HG03575 (cell line): ENCODE measurements around the gene ATP6V0C.

Experiments
- ATAC-seq: cut with Tn5 transposase; IDR thresholded peaks from one replicate; pipeline ENCODE4 v1.9.1; 2021; ENCODE audit not compliant: unreplicated experiment, insufficient number of reproducible peaks, low FRiP score; ENCODE audit errors: extremely low read depth

ATP6V0C gene

DNA sequence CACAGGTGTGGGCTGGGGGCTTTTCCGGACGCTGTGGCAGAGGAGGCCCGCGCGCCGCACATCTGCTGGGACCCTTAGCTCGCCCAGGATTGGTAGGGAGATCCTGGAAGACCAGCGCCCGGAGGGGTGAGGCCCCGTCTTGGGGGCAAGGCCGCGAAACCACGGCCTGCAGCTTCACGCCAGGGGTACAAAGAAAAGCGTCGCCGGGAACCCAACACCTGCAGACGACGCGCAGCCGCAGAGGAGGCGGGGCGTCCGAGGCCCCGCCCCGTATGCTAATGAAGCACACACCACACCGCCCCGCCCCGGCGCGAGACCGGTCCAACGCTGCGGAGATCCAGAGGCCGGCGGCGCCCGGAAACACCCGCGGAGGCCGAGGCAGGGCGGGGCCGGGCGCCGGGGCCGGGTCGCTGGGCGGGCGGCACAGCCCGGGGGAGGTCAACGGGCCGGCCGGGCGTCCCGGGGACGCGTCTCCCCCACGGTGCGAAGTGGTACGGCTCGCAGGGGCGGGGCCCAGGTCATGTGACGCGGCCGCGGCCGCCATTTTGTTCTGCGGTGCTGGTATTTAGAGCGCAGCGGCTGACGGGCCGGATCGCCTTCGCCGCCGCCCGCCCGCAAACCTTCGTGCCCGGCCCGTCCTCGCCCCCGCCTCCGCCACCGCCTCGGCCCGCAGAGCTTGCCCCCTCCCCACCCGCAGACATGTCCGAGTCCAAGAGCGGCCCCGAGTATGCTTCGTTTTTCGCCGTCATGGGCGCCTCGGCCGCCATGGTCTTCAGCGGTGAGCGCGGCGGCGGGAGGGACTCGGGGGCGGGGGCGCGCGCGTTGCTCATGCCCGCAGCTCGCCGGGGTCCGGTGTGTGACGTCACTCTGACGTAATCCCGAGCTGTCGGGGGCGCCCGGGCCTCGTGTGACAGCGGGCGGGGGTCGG is at the start of gene ATP6V0C:
Gene ATP6V0C, plus strand, starts transcription at position 548 of the 928 bp plus-strand sequence. Its CDS starts 152 bp downstream, at position 700.
- ATAC-seq = no peak

DNA sequence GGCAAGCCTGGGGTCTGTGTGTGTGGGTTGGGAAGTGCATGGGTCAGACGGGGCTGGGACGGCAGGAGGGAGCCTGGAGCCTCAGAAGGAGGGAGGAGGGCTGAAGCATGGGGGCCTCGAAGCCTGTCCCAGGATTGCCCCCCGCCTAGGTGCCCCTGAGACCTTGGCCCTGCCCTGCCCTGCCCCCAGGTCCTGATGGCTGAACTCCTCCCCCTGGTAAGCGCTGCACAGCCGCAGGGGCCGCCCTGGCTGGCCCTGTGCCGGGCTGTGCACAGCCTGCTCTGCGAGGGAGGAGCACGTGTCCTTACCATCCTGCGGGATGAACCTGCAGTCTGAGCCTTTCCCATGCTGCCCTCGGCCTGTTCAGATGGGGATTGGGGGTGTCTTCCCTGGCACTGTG is 49.4 kb upstream of the ATP6V0C start:
- ATAC-seq = no peak

DNA sequence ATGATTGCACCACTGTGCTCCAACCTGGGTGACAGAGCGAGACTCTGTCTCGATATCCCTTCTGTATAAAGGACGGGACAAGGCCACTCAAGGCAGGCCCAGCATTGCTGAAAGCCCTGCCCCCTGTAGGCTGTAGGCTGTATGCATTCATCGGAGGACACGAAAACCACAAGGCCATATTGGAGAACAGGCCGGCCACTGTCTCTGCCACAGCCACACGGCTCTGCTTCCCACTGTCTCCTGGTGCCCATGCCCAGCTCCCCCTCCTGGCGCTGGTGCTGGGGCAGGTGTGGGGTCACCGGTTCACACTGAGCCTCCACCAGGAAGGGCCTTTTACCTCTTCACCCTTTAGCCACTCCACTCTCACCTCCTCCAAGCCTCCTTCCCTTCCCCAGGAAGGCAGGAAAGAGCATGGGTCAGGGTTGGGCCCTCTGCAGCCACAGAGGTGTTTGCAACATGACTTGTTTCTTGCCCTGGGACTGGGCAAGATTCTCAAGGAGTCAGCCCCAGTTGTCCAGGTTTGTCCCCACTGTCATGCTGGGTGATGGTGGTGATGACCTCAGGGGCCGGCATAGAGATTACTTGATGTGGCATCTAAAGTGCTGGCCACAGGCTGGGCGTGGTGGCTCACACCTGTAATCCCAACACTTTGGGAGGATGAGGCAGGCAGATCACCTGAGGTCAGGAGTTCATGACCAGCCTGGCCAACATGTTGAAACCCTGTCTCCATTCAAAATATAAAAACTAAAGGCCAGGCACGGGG is 47.9 kb upstream of the ATP6V0C start:
- no peak for ATAC-seq

DNA sequence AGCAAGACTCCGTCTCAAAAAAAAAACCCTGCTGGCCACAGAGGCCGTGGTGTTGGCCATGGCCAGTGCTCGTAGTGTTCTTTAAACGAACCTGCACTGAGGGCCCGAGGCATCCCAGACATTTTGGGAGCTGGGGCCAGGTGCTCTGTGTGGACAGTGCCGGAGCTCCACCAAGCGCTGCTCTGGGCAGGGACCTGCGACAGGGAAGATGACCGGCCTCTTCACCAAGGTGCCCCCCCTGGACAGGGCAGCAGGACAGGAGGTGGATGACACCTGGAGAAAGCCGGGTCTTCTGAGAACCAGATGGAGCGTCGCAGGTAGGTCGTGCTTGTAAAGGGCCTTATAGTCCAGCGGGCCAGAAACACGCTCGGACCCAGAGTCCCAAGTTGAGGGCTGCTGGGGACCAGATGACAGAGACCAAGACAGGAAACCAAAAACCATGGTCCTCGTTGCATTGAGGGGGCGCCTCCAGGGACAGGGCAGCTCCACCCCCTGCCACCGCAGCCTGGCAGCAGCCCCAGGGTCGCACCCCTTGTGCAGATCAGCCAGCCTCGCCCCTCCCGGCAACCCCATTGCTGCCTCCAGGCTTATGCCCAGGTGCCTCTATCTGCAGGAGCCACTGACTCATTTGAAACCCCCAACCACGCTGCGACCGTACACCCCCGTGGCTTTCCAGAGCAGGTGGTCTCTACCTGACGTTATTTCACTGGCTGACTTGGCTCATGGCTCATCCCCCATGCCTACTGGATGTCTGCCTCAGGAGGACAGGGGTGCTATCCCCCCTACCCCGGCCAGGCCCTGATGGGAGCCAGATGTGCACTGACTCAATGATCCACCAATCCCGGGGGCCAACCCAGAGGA is 46.9 kb upstream of the ATP6V0C start:
- ATAC-seq = no peak

DNA sequence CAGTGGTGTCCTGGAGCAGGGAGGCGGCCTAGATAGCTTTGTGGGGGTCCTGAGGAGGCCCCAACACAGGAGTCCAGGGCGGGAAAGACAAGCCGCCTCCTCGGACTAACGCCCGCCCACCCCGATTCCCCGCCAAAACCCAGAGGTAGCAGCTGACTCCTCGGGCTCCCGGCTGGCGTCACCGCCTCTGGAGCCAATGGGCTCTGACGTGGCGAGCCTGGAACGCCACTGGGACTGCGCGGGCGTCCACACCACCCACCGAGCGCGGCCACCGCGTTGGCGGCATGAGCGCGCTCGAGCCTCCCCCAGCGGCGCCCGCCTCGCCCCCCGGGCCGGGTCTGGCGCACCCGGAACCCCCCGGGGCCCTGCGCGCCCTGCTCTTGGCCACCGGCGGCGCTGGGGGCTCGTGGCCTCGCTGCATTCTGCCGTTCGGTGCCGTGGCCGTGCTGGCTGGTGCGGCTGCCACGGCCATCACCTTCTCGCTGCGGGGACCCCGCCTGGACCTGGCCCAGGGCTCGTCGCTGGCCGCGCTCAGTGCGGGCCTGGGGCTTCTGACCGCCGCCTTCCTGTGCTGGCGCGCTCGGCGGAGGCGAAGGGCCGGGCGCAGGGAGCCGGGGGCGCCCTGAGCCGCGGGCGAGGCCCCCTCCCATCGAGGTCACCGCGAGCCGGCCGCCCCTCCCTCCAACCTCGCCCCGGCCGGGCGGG is 46.1 kb upstream of the ATP6V0C start:
- no peak for ATAC-seq

DNA sequence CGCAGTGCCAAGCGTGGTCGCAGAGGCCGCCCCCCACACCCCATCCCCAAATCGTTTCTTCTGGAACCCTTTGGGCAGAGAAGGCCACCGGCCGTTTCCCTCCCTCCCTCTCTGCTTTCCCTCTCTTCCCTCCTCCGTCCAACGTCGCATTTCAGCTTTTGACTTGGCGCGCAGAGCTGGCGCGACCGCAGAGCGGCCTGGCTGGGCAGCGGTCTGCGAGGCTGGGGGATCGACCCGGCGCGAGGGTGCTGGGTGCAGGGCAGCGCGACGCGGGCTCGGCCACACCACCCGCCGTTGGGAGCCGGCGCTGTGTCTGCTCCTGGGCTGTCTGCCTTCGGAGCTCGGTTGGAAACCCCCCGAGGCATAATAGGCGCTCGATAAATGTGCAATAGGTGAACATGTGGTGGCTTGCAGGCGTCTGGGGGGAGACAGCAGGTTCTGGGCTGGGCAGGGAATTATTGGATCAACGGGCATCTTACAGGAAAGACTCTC is 45.5 kb upstream of the ATP6V0C start:
- ATAC-seq = no peak

DNA sequence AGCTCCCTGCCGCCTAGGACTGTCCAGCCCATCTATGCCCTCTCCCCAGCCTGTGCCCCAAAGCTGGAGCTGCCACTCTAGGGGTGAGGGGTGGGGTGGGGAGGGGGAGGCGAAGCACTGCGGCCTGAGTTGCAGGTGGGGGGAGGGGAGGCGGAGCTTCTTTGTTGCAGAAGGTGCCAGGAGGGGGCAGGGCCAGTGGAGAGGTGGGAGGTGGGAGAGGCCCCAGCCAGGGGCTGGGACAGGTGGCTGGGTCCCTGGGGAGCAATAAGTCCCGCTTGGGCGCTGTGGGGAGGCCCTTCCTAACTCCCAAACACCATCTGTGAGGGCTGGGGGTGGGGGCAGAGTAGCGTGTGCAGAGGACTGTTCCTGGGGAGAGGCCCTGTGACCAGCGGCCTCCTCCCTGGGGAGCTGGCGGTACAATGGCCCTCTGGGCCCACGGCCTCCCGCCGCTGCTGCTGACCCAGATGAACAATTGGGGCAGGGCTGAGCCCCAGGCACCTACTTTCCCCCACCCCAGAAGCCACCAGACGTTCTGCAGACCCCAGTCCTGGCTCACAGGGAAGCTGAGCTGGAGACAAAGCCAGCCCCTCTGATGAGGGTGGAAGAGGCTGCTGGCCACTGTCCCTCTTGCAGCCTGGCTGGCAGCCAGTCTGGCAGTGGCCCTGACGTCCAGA is 44.9 kb upstream of the ATP6V0C start:
- ATAC-seq = no peak

DNA sequence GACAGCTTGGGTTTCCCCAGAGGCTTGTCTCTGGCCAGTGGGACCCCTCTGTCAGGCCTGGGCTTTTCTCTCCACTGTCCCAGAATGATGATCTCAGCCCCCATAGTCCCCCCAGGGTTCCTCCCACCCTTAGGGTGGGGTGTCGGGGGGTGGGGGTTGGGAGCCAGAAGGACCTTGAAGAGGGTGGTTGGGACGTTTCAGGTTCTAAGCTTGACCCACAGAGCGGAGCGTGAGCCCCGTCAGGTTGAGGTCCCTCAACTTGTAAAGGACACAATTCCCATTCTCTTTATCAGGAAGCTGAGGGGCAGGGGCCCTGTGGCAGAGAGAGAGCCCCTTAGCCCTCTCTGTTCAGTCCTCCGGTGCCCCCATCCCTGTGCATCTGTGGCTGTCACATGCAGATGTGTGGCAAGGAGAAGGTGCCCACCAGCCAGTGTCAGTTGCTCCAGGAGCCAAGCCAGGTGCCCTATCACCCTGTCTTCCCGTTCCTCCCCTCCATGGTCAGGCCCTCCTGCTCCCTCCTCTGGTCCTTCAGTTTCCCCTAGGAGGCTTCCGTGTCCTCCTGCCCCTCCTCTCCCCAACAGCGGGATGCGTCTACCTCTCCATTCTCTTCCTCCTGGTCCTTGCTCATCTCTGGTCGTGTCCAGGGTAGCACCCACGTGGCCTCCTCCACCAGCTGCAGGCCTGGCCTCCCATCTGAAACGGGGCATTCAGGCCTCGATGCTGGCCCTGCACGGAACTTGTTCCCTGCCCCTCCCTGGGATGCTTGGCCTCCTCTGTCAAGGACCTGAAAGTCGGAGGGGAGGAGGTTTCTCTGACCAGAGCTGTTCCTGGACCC is 44.1 kb upstream of the ATP6V0C start:
- no peak for ATAC-seq

DNA sequence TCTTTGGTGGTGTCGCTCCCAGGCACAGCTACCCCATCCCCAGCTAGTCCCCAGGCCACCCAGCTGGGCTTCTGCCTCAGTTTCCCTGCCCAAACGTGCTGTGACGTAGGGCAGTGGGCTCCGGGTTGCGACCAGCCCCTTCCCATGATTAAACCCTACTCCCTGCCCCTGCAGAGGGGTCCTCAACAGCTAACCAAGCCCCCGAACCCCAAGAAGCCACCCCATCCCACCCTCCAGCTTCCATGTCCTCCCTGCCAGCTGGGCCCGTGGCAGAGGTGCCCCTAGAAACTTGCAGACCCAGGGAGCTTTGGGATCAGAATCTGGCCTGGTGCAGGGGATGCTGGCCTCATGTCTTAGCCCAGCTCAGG is 43.5 kb upstream of the ATP6V0C start:
- no peak for ATAC-seq

DNA sequence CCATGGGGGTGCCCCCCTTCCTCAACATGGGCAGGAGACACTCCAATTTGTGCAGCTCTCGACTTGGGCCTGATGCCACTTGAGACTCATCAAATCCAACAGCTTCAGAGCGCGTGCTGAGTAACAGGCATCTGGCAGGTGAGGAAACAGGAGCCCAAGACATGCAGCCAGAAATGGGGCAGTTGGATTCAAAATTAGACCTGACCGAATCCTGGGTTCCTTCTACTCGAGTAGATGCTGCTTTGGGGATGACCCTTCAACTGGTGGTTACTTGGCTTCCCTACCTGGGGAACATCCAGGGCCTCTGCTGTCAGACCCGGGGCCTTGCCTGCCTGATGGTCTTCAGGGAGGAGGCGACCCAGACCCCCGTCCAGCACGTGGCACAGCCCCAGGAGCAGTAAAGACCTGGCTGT is 43.1 kb upstream of the ATP6V0C start:
- ATAC-seq = no peak

DNA sequence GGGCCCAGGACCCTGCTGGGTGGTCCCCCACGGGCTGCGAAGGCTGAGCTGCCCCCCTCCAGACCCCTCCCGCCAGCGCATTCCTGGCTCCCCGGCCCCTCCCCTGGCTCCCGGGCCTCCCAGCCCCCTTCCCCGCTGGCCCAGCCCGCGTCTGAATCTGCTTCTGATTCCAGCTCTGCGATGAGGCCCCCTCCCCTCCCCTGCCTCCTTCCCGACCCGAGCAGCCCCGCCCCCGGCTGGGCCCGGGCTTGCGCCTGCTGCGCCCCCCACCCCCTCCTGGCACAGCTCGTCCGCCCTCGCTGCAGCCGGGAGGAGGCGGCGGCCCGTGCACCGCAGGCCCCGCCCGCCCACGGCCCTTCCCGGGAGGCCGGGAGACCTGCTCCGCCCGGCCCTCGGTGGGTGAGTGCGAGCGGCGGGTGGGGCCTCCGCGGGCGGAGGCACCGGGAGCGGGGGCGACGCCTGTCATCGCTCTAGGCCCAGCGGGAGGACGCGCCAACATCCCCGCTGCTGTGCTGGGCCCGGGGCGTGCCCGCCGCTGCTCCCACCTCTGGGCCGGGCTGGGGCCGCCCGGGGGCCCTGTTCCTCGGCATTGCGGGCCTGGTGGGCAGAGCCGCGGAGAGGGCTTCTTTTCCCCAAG is 42.6 kb upstream of the ATP6V0C start, which contains the start of gene NTN3:
Gene NTN3, plus strand, starts transcription at position 282 of the 637 bp plus-strand sequence. CDS start 405 bp downstream, outside the sequence.
- ATAC-seq = no peak

DNA sequence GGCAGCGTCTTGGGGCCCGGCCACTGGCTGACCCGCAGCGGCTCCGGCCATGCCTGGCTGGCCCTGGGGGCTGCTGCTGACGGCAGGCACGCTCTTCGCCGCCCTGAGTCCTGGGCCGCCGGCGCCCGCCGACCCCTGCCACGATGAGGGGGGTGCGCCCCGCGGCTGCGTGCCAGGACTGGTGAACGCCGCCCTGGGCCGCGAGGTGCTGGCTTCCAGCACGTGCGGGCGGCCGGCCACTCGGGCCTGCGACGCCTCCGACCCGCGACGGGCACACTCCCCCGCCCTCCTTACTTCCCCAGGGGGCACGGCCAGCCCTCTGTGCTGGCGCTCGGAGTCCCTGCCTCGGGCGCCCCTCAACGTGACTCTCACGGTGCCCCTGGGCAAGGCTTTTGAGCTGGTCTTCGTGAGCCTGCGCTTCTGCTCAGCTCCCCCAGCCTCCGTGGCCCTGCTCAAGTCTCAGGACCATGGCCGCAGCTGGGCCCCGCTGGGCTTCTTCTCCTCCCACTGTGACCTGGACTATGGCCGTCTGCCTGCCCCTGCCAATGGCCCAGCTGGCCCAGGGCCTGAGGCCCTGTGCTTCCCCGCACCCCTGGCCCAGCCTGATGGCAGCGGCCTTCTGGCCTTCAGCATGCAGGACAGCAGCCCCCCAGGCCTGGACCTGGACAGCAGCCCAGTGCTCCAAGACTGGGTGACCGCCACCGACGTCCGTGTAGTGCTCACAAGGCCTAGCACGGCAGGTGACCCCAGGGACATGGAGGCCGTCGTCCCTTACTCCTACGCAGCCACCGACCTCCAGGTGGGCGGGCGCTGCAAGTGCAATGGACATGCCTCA is 41.9 kb upstream of the ATP6V0C start:
- ATAC-seq = no peak

DNA sequence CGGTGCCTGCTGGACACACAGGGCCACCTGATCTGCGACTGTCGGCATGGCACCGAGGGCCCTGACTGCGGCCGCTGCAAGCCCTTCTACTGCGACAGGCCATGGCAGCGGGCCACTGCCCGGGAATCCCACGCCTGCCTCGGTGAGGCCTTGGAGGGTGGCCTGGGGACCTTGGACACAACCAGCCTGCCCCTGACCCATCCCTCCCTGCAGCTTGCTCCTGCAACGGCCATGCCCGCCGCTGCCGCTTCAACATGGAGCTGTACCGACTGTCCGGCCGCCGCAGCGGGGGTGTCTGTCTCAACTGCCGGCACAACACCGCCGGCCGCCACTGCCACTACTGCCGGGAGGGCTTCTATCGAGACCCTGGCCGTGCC is 41.3 kb upstream of the ATP6V0C start:
- ATAC-seq = no peak

DNA sequence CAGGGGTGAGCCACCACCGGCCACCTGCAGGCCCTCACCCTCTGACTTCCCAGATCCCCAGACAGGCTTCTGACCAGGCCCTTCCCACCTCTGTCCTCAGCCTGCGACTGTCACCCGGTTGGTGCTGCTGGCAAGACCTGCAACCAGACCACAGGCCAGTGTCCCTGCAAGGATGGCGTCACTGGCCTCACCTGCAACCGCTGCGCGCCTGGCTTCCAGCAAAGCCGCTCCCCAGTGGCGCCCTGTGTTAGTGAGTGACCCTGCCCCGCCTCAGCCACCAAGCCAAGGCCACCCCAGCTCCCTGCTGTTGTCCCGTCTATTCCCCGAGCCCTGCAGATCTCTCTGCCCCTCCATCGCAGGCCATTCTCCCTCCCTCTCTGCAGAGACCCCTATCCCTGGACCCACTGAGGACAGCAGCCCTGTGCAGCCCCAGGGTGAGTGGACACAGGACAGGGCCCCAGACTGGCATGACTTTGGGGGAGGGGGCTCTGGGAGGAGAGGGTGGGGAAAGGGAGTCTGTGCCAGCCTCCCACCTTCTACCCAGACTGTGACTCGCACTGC is 40.8 kb upstream of the ATP6V0C start:
- no peak for ATAC-seq

DNA sequence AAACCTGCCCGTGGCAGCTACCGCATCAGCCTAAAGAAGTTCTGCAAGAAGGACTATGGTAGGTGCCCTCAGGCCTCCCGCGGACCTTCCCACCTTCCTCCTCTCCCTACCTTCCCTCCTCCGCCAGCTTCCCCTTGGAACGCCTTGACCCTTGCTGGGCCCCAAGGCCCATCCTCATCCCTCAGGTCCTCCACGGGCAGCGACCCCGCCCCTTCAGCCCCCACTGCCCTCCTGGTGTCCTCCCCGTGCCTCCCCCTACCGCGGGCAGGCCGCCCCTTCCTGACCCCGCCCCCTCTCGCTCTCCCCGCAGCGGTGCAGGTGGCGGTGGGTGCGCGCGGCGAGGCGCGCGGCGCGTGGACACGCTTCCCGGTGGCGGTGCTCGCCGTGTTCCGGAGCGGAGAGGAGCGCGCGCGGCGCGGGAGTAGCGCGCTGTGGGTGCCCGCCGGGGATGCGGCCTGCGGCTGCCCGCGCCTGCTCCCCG is 40.3 kb upstream of the ATP6V0C start:
- no peak for ATAC-seq
